HepG2 (cell line): ENCODE data around the gene DNAJC30. TPM values are rescaled to one million over a fixed set of nuclear protein-coding genes. Genes with fewer than 3 reads are reported as not detected.
A peak's percentile ranks its signal among the peaks of the same experiment; 100 is the strongest.

Experiments
- AFF4 ChIP-seq: sonication (generic); formaldehyde crosslinking; IDR thresholded peaks from 2 replicates; pipeline ENCODE4 v1.4.0; 2020; ENCODE audit warnings: missing genetic modification reagents
- AGO2 ChIP-seq: fragments of 200-400 bp; formaldehyde crosslinking; optimal IDR thresholded peaks from 2 replicates; pipeline ENCODE3; 2017; ENCODE audit warnings: mild to moderate bottlenecking, low read depth, low read length, moderate library complexity
- ARHGAP35 ChIP-seq: sonication (generic); formaldehyde crosslinking; IDR thresholded peaks from 2 replicates; pipeline ENCODE4 v1.9.0; 2022; ENCODE audit warnings: mild to moderate bottlenecking, inconsistent platforms, moderate library complexity, missing genetic modification reagents, borderline replicate concordance
- CHD4 ChIP-seq: fragments of 200-600 bp; sonication (generic); IDR thresholded peaks from 2 replicates; pipeline ENCODE4 v1.7.0; 2017; ENCODE audit warnings: mild to moderate bottlenecking, low read length, borderline replicate concordance
- MEIS2 ChIP-seq: sonication (generic); formaldehyde crosslinking; IDR thresholded peaks from 2 replicates; pipeline ENCODE4 v1.9.0; 2021; ENCODE audit warnings: mild to moderate bottlenecking, missing genetic modification reagents
- MTA3 ChIP-seq: sonication (generic); formaldehyde crosslinking; IDR thresholded peaks from 2 replicates; pipeline ENCODE4 v1.4.0; 2020; ENCODE audit warnings: missing genetic modification reagents
- MTF1 ChIP-seq: sonication (generic); formaldehyde crosslinking; IDR thresholded peaks from 2 replicates; pipeline ENCODE4 v1.5.0; 2020; ENCODE audit warnings: missing genetic modification reagents
- PRPF4 ChIP-seq: fragments of 200-400 bp; formaldehyde crosslinking; IDR thresholded peaks from 2 replicates; pipeline ENCODE4 v1.6.1; 2016; ENCODE audit warnings: low read length, low read depth; ENCODE audit not compliant: poor library complexity, severe bottlenecking
- SIN3B ChIP-seq: fragments of 150-350 bp; IDR thresholded peaks from 2 replicates; pipeline ENCODE4 v1.6.1; 2014; ENCODE audit warnings: low read length
- SMARCE1 ChIP-seq: fragments of 450-650 bp; IDR thresholded peaks from 2 replicates; pipeline ENCODE4 v1.6.1; 2017; ENCODE audit warnings: borderline replicate concordance
- TBL1XR1 ChIP-seq: fragments of 150-350 bp; IDR thresholded peaks from 2 replicates; pipeline ENCODE4 v1.6.1; 2014; ENCODE audit warnings: borderline replicate concordance, low read length; ENCODE audit not compliant: partially characterized antibody
- YEATS4 ChIP-seq: sonication (generic); formaldehyde crosslinking; IDR thresholded peaks from 2 replicates; pipeline ENCODE4 v1.4.0; 2020; ENCODE audit warnings: missing genetic modification reagents, borderline replicate concordance
- ZBTB1 ChIP-seq: sonication (generic); formaldehyde crosslinking; IDR thresholded peaks from 2 replicates; pipeline ENCODE4 v1.4.0; 2020; ENCODE audit warnings: missing genetic modification reagents, borderline replicate concordance
- ZBTB20 ChIP-seq: sonication (generic); formaldehyde crosslinking; IDR thresholded peaks from 2 replicates; pipeline ENCODE4 v1.8.1; 2023; ENCODE audit warnings: missing genetic modification reagents, low read depth, mild to moderate bottlenecking, borderline replicate concordance
- ZBTB3 ChIP-seq: sonication (generic); formaldehyde crosslinking; IDR thresholded peaks from 2 replicates; pipeline ENCODE4 v1.4.0; 2020; ENCODE audit warnings: low read depth, mild to moderate bottlenecking, moderate library complexity, missing genetic modification reagents, borderline replicate concordance
- ZFP90 ChIP-seq: sonication (generic); formaldehyde crosslinking; IDR thresholded peaks from 2 replicates; pipeline ENCODE4 v1.8.0; 2022; ENCODE audit warnings: missing genetic modification reagents, mild to moderate bottlenecking, inconsistent platforms, borderline replicate concordance
- ZNF253 ChIP-seq: sonication (generic); formaldehyde crosslinking; IDR thresholded peaks from 2 replicates; pipeline ENCODE4 v1.8.0; 2022; ENCODE audit warnings: mild to moderate bottlenecking, missing genetic modification reagents, borderline replicate concordance
- ZNF280D ChIP-seq: sonication (generic); formaldehyde crosslinking; IDR thresholded peaks from 2 replicates; pipeline ENCODE4 v1.5.1; 2020; ENCODE audit warnings: mild to moderate bottlenecking, missing genetic modification reagents
- ZNF441 ChIP-seq: sonication (generic); formaldehyde crosslinking; IDR thresholded peaks from 2 replicates; pipeline ENCODE4 v1.7.0; 2021; ENCODE audit warnings: missing genetic modification reagents, borderline replicate concordance
- ZNF501 ChIP-seq: sonication (generic); formaldehyde crosslinking; IDR thresholded peaks from 2 replicates; pipeline ENCODE4 v1.5.1; 2020; ENCODE audit warnings: mild to moderate bottlenecking, moderate library complexity, missing genetic modification reagents
- polyA plus RNA-seq, 8 experiments: library from polyadenylated mRNA; depleted of rRNA in 3 of 8; stranded (reverse) in 7 of 8; unstranded in 1 of 8; fragments of >200 nt; fragmentation: Illumina TruSeq in 4 of 8; extraction: Trizol in 4 of 8; gene quantifications; 2 replicates each; pipeline versions ENCODE4 v1.2.1 to v1.2.3, GENCODE V29; 2011 to 2016; ENCODE audit warnings: low read depth in 4 of 8, missing spikeins in 1 of 8, mixed read lengths in 1 of 8; ENCODE audit not compliant: insufficient read depth in 1 of 8
- total RNA-seq, 5 experiments: library from RNA; depleted of rRNA; stranded (reverse); fragments of >200 nt; fragmentation: Illumina TruSeq; extraction: Trizol; gene quantifications; 2 replicates each; pipeline ENCODE4 v1.2.3, GENCODE V29; 2016; ENCODE audit warnings: low read depth in 1 of 5
- TF ChIP-seq, protein P1 (sequence below): sonication (generic); formaldehyde crosslinking; IDR thresholded peaks from 2 replicates; pipeline ENCODE4 v1.5.0; 2020; ENCODE audit warnings: missing genetic modification reagents, mild to moderate bottlenecking, borderline replicate concordance

Gene DNAJC30
- total and polyA plus RNA-seq, 2 of the 13 experiments (the other 11 are each of a cell fraction or from before 2014, with no cell fraction given): 3.3 to 3.8 TPM

DNA sequence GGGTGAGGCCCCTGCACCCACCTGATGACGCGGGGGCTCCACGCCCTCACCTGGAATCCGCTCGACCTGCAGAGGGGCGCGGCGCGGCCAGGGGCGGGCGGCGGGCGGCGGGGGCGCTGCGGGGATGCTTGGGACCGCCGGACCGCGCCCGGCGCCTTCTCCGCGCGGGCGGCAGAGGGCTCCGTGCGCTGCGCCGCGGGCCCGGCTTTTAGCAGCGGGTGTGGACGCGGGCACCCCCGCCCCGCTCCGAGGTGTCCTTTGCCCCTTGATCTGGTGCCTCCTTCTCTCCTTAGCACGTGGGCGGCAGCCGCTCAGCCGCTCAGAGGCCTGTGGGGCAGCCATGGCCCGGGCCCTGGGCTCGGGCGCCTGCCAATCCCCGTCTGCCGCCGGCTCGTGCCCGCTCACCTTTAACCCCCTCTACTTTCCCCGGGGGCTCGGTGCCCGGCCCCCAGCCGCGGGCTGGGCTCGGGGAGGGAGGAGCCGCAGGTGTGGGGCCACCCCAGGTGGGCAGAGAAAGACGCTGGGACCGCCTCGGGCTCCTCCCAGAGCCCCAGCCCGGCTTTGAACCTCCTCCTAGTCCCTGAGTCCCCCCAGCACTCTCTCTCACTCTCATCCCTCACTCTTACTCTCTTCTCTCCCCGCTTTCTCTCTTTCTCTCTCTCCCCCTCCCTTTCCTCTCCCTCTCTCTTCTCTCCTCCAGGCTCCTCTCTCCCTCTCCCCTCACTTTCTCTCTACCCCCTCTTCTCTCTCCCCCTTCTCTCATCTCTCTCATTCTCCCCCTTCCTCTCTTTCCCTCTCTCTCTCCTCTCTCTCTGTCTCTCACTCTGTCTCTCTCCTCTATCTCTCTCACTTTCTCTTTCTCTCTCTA is 35.3 kb downstream of the DNAJC30 start (continued):
- TF ChIP-seq ZNF280D (CRISPR knock-in tag) (peak; percentile 34; the same call in 1 of the 2 replicates), ZNF253 (CRISPR knock-in tag) (no peak), ARHGAP35 (CRISPR knock-in tag) (no peak), TBL1XR1 (no peak), MTF1 (CRISPR knock-in tag) (no peak), ZBTB3 (CRISPR knock-in tag) (no peak), CHD4 (no peak), AFF4 (no peak), ZNF501 (0 out of 2 replicates have a peak, but pooled peaks have one; percentile 44), ZFP90 (0 out of 2 replicates have a peak, but pooled peaks have one; percentile 58), ZBTB1 (CRISPR knock-in tag) (no peak), MTA3 (CRISPR knock-in tag) (no peak), MEIS2 (0 out of 2 replicates have a peak, but pooled peaks have one; percentile 46), AGO2 (no peak), PRPF4 (no peak), ZBTB20 (CRISPR knock-in tag) (no peak), SMARCE1 (no peak), SIN3B (no peak), ZNF441 (no peak), YEATS4 (CRISPR knock-in tag) (peak; percentile 90)
- TF ChIP-seq, protein P1, sequence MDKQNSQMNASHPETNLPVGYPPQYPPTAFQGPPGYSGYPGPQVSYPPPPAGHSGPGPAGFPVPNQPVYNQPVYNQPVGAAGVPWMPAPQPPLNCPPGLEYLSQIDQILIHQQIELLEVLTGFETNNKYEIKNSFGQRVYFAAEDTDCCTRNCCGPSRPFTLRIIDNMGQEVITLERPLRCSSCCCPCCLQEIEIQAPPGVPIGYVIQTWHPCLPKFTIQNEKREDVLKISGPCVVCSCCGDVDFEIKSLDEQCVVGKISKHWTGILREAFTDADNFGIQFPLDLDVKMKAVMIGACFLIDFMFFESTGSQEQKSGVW (CRISPR knock-in tag): no peak
